Activated naive CD8-positive, alpha-beta T cell (primary cell): ENCODE results near the gene SOAT1.
"Not testable (repeated sequence)": the region's sequence is repeated elsewhere in the genome, so short reads cannot be mapped to it uniquely, and the experiment has no call there.

ENCODE experiments used
- H3K27ac Mint-ChIP-seq: one replicate; pipeline ENCODE4 v1.8.0; 2021; ENCODE audit warnings: mixed read lengths
- H3K27me3 Mint-ChIP-seq: one replicate; pipeline ENCODE4 v1.8.0; 2021; ENCODE audit warnings: mixed read lengths
- H3K36me3 Mint-ChIP-seq: one replicate; pipeline ENCODE4 v1.8.0; 2021; ENCODE audit warnings: mixed read lengths
- H3K4me1 Mint-ChIP-seq: one replicate; pipeline ENCODE4 v1.8.0; 2021; ENCODE audit warnings: low read depth, mixed read lengths
- H3K4me3 Mint-ChIP-seq: one replicate; pipeline ENCODE4 v1.8.0; 2021; ENCODE audit warnings: mild to moderate bottlenecking, mixed read lengths
- H3K9me3 Mint-ChIP-seq: one replicate; pipeline ENCODE4 v1.8.0; 2021; ENCODE audit warnings: low read depth, mixed read lengths

The SOAT1 gene

DNA sequence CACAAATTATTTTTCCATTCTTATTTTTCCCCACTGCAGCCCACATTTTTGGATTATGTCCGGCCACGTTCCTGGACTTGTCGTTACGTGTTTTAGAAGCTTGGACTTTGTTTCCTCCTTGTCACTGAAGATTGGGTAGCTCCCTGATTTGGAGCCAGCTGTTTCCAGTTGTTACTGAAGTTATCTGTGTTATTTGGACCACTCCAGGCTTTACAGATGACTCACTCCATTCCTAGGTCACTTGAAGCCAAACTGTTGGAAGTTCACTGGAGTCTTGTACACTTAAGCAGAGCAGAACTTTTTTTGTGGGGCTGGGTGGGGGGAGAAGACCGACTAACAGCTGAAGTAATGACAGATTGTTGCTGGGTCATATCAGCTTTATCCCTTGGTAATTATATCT lies 59.9 kb downstream of the SOAT1 start:
- H3K36me3 Mint-ChIP-seq, result peaks cover 3% of the 10 kb centered on the region
- H3K27me3 Mint-ChIP-seq, result no peaks in the 10 kb centered on the region
- peak overlapping the region; percentile 43 for H3K27ac Mint-ChIP-seq
- no peaks in the 10 kb centered on the region for H3K9me3 Mint-ChIP-seq
- H3K4me1 Mint-ChIP-seq, result no peaks in the 10 kb centered on the region
- no peak overlapping the region for H3K4me3 Mint-ChIP-seq

DNA sequence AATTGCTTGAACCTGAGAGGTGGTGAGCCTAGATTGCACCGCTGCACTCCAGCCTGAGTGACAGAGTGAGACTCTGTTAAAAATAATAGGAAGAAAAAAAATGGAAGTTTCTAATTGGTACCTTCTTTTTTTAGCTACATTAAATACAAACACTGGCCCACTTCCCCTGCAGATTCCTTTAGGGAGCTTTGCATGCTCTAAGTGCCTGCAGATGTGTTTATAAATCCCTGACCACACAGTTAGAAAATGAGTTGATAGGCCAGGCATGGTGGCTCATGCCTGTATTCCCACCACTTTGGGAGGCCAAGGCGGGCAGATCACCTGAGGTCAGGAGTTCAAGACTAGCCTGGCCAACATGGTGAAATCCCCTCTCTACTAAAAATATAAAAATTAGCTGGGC lies 68.0 kb downstream of the SOAT1 start:
- H3K27me3 Mint-ChIP-seq, H3K4me3 Mint-ChIP-seq, H3K36me3 Mint-ChIP-seq, H3K9me3 Mint-ChIP-seq, H3K27ac Mint-ChIP-seq, H3K4me1 Mint-ChIP-seq: not testable (repeated sequence)

DNA sequence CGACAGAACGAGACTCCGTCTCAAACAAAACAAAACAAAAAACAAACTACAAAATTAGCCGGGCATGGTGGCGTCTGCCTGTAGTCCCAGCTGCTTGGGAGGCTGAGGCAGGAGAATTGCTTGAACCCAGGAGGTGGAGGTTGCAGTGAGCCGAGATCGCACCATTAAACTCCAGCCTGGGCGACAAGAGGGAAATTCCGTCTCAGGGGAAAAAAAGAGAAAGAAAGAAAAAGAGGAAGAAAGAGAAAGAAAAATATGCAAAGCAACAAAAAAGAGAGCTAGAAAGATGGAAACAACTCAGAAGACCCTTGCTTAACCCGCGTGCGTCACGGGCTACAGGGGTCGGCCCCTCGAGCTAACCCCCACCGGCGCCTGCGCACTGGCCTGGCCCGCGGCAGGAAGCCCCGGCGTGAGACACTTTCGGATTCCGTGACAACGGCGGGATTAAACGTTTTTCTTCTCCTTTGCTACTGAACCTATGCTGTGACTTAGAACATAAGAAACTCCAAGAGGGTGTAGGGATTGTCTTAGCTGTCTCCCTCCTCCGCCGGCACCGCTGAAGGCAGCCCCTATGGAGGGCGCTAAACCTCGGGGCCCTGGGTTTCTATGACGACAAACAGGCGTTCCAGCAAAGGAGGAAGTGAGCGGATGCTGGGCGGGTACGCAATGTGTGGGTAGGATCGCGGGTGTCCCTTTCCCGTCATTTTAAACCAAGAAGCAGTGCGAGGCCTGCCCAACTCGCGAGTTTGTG lies 71.9 kb downstream of the SOAT1 start, which contains the start of gene AXDND1:
Gene AXDND1 (plus strand): TSS at position 630 of the 751 bp plus-strand sequence. CDS start 539 bp downstream, outside the sequence.
- Mint-ChIP-seq H3K27ac (peak within 1 kb of the TSS; percentile 99), H3K9me3 (no peaks in the 10 kb centered on the region), H3K36me3 (no peaks in the 10 kb centered on the region), H3K27me3 (no peaks in the 10 kb centered on the region), H3K4me1 (peaks cover 6% of the 10 kb centered on the region), H3K4me3 (peak within 1 kb of the TSS; percentile 98)

DNA sequence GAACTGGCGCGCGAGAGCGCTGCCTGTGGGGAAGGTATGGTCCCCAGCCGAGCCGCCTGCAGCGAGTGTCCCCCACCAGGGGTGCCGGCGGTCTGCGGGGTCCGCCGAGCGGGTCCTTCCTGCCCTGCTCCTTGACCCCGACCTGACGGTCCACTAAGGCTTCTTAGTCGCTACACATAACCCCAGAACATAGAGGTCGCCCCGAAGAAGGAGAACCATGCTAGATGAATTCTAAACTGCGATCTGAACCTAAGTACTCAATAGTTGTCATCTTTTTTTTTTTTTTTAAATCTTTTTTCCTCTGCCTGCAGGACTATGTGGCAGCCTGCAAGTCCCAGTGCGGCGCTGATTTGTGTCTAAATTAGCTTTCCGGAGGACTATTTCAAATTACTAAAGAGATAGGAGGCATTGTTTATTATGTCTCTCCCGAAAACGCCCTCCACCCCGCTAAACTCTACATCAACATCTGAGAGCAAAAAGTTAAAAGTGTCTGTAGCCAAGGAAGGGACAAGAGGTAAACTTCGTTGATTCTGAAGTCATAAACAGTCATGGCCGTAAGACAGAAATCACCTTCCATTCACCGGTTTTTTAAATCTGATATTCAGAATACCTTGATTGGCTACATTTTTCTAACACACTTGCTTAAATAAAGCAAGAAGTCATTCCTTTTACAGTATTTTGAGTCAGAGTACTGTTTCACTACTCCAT lies 72.7 kb downstream of the SOAT1 start:
- Mint-ChIP-seq H3K4me3 (peak overlapping the region; percentile 98), H3K4me1 (peaks cover 6% of the 10 kb centered on the region), H3K27me3 (no peaks in the 10 kb centered on the region), H3K27ac (peak overlapping the region; percentile 99), H3K36me3 (no peaks in the 10 kb centered on the region), H3K9me3 (no peaks in the 10 kb centered on the region)

DNA sequence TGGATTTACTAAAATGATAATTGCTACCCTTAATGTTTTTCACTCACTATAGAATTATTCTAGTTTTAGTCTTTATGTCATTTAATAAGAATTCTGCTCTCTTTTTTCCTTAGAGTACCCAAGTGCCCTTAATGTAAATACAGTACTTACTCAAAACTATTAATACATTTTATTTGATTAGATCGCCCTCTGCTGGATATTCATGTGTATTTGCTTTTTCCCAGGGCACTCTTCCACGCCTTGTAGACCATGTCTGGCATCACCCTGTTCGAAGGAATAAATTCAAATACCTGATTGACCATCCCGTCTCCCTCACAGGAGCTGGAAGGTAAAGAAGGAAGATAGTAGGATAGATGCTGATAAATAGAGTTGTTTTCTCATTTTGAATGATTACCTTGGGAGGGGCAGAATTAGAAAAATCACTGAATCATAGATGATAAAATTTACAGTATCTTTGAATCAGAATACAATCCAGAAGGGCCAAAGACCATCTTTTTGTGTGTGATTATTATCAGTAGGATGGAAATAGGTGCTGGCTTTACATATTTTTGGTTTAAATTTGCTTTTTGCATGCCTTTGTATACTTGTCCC lies 76.2 kb downstream of the SOAT1 start:
- peaks cover 1% of the 10 kb centered on the region for H3K27me3 Mint-ChIP-seq
- no peaks in the 10 kb centered on the region for H3K36me3 Mint-ChIP-seq
- H3K4me3 Mint-ChIP-seq, result no peak overlapping the region
- H3K9me3 Mint-ChIP-seq, result no peaks in the 10 kb centered on the region
- H3K27ac Mint-ChIP-seq, result no peak overlapping the region
- peaks cover 6% of the 10 kb centered on the region for H3K4me1 Mint-ChIP-seq

DNA sequence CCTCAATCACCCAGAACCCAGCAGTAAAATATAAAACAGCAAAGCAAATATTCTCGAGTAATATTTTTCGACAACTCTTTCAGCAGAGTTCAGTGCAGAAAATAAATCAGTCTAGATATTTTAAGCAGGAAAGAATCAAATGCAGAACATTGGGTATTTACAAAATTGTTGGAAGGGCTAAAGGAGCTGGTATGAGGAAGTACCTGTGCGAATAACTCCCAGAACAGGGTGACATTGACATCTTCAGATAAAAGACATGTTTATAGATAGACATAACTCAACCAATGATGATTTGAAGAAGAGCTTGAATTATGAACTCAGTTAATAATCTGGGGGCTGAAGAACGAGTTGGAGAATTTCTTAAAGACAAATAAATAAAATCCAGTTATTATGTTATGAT lies 78.6 kb downstream of the SOAT1 start:
- Mint-ChIP-seq H3K4me3 (no peak overlapping the region), H3K27ac (no peak overlapping the region), H3K27me3 (peaks cover 1% of the 10 kb centered on the region), H3K36me3 (no peaks in the 10 kb centered on the region), H3K9me3 (no peaks in the 10 kb centered on the region), H3K4me1 (no peaks in the 10 kb centered on the region)

DNA sequence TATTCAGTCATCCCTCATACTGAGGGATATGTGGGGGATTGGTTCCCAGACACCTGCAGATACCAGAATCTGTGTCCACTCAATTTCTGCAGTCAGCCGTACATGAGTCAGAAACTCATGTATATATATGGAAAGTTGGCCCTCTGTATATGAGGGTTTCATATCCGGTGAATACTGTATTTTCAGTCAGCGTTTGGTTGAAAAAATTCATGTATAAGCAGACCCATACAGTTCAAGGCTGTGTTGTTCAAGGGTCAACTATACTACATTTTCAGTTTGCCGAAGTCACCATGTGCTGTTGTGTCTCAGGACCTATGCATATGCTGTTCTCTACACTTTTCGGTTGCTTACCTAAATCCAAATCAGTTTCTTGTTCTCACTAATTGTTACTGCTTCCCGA lies 82.6 kb downstream of the SOAT1 start:
- no peaks in the 10 kb centered on the region for H3K9me3 Mint-ChIP-seq
- H3K27ac Mint-ChIP-seq, result no peak overlapping the region
- no peaks in the 10 kb centered on the region for H3K4me1 Mint-ChIP-seq
- H3K36me3 Mint-ChIP-seq, result no peaks in the 10 kb centered on the region
- H3K4me3 Mint-ChIP-seq, result no peak overlapping the region
- H3K27me3 Mint-ChIP-seq, result peaks cover 1% of the 10 kb centered on the region

DNA sequence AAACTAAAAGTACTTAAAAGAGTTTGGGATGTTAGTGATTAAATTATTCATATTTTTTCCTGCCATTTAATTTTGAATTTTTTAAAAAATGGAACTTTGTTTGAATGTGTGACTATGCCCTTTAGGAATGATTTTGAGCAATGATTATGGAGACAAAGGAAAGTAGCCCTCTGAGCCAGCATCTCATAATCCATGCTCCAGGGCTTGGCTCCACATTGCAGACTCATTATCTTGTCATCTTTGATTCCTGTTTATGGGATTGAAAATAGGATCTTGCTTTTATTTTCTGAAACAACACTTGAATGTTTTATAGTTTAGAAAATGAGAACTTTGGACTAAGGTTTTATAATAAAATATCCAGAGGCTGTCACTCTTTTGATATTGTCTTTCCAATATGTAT lies 86.7 kb downstream of the SOAT1 start:
- Mint-ChIP-seq H3K27ac (no peak overlapping the region), H3K9me3 (no peaks in the 10 kb centered on the region), H3K4me3 (no peak overlapping the region), H3K27me3 (no peaks in the 10 kb centered on the region), H3K36me3 (no peaks in the 10 kb centered on the region), H3K4me1 (no peaks in the 10 kb centered on the region)

DNA sequence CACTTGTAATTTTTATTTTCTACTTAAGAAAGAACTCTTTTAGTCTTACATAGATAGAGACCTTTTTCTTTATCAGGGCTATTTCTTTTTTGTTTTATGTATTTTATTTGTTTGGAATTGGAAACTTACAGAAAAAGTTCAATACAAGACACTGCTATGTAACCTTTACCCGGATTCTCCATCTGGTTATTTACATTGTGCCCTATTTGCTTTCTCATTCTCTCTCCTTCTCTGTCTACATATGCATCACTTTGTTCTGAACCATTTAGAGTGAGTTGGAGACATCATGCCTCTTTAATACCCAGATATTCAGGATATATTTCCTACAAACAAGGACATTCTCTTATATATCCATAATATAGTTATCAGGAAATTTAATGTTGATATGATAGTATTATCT lies 90.4 kb downstream of the SOAT1 start:
- Mint-ChIP-seq H3K9me3 (no peaks in the 10 kb centered on the region), H3K36me3 (no peaks in the 10 kb centered on the region), H3K27ac (no peak overlapping the region), H3K4me1 (no peaks in the 10 kb centered on the region), H3K4me3 (no peak overlapping the region), H3K27me3 (no peaks in the 10 kb centered on the region)

DNA sequence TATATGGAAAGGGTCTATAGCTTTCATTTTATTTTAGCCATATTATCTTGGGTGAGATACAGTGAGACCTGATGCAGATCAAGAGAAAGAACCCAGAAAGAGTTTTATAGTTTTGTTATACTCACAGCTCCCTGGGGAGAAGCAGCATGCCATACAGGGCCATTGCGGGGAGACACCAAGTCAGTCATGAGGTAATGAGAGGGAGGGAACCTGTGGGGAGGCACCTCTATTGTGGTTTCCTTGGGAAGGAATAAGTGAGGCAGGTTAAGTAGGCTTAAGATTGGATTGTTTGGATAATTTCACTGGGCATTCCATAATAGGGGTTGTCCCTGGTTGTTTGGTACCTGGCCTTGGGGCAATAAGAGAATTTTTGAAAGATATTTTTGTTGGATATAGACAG lies 91.9 kb downstream of the SOAT1 start:
- H3K27me3 Mint-ChIP-seq, result no peaks in the 10 kb centered on the region
- H3K4me3 Mint-ChIP-seq, result no peak overlapping the region
- no peaks in the 10 kb centered on the region for H3K4me1 Mint-ChIP-seq
- no peak overlapping the region for H3K27ac Mint-ChIP-seq
- no peaks in the 10 kb centered on the region for H3K9me3 Mint-ChIP-seq
- H3K36me3 Mint-ChIP-seq, result no peaks in the 10 kb centered on the region

DNA sequence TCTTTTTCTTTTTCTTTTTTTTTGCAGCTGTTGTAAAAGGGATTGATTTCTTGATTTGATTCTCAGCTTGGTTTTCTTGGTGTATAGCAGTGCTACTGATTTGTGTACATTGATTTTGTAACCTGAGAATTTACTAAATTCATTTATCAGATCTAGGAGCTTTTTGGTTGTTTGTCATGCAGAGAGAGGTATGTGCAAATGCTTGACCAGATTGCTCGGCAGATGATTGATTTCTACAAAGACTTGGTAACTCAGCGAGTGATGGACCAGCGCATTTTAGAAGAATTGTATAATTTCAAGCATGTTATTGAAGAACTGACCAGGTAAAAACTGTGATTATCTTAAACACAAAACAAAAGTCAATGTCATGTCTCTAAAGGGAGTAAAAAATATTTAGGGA lies 100.1 kb downstream of the SOAT1 start:
- H3K36me3 Mint-ChIP-seq, result peaks cover 15% of the 10 kb centered on the region
- no peak overlapping the region for H3K4me3 Mint-ChIP-seq
- peaks cover 6% of the 10 kb centered on the region for H3K27me3 Mint-ChIP-seq
- peaks cover 15% of the 10 kb centered on the region for H3K9me3 Mint-ChIP-seq
- no peak overlapping the region for H3K27ac Mint-ChIP-seq
- no peaks in the 10 kb centered on the region for H3K4me1 Mint-ChIP-seq

DNA sequence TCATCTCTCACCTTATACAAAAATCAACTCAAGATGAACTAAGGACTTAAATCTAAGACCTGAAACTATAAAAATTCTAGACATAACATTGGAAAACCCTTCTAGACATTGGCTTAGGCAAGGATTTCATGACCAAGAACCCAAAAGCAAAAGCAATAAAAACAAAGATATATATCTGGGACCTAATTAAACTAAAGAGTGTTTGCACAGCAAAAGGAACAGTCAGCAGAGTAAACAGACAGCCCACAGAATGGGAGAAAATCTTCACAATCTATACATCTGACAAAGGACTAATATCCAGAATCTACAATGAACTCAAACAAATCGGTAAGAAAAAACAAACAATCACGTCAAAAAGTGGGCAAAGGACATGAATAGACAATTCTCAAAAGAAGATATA lies 105.8 kb downstream of the SOAT1 start:
- not testable (repeated sequence) for H3K4me3 Mint-ChIP-seq, H3K9me3 Mint-ChIP-seq, H3K36me3 Mint-ChIP-seq, H3K27me3 Mint-ChIP-seq, H3K27ac Mint-ChIP-seq, H3K4me1 Mint-ChIP-seq
